Stimulated activated CD4-positive, alpha-beta T cell treated with anti-CD3 and anti-CD28 coated beads, TNF-alpha, amount 100 ng/mL, for 1 hour (primary cell): Measurements from ENCODE around the gene ZNRF1.

ENCODE experiments used
- DNase-seq, 3 donors: peaks; one replicate each; pipeline ENCODE4 v3.0.0-alpha.2; 2020; ENCODE audit warnings: low read depth in 3 of 3, low spot score in 1 of 3

The ZNRF1 gene

DNA sequence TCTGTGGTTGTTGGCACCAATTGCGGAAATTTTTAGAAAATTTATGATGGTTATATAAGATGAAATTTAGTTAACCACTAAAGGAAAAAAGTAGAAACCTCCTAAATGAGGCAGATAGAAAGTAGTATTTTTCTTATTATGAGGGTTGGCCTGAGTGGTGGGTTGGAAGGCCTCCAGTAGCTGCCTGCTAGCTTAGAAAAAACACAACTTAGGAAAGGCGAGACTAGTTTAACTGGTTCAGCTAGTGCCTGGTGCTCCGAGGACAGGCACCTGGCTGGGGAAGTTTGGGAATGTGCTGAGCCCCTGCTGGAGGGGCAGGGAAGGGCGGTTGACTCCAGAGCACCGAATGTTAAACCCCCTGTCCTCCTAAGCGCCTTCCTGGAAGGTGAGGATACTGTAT, 97.8 kb downstream of the ZNRF1 start:
- DNase-seq = no peak

DNA sequence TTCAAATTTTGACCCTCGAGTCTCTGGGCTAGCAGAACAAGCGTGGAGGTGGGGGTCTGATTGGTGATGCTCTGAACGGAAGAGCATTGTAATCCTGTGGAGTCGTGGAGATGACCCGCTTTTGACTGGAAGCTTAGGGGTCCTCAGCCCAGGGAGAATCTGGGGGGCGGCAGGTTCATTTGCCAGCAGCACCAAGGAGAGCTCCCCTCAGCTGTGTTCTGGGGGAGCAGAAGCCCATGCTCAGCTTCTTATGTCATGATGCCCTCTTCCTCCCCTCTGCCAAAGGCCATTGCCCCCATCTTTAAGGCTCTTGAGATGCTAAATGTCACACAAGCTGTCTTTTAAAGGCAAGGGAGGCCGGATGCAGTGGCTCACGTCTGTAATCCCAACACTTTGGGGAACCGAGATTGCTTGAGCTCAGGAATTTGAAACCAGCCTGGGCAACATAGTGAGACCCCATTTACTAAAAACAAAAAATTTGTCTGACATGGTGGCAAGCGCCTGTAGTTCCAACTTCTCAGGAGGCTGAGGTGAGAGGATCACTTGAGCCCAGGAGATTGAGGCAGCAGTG, 98.5 kb downstream of the ZNRF1 start:
- DNase-seq = no peak

DNA sequence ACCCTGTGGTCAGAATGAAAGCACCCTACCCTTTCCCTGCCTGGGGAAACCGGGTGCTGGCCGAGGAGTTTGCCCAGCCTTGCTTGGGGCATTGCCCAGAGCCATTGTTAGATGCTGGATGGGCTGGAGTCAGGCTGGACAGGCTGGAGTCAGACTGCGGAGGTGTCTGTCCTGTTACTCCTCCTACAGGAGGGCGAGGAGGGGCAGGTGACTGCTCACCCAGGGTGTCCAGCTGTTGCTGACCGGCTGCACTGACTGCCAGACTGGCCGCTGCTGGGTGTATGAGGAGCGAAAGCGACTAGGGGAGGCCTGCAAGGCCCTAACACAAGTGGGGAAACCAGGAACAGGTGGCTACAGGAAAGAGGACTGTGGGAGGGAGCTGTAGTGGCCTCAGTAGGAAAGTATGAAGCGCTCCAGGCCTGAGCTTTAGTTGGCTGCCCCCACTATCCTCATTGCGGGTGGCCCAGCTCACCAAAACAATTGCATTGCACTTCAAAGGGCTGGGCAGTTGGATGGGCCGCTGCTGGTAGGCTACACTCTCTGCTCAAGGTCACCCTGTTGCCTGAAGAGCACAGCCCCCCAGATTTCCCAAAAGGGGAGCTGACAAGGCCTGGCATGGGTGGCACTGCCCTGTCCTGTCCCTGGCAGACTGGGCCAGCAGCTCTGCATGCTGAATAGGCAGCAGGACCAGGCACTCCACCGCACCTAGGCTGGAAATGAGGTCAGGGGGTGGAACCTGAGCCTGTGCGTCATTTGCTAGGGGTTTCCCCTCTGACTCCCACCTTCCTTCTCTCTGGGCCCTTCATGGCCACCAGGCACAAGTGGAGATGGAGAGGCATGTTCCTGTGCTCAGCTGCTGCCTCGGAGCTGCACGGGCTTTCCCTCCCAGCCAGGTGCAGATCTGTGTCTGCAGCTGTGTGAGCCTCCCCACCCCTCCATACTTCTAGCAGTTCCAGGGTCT, 99.4 kb downstream of the ZNRF1 start:
- peak; percentile 37 to 49 (median 44) for DNase-seq

DNA sequence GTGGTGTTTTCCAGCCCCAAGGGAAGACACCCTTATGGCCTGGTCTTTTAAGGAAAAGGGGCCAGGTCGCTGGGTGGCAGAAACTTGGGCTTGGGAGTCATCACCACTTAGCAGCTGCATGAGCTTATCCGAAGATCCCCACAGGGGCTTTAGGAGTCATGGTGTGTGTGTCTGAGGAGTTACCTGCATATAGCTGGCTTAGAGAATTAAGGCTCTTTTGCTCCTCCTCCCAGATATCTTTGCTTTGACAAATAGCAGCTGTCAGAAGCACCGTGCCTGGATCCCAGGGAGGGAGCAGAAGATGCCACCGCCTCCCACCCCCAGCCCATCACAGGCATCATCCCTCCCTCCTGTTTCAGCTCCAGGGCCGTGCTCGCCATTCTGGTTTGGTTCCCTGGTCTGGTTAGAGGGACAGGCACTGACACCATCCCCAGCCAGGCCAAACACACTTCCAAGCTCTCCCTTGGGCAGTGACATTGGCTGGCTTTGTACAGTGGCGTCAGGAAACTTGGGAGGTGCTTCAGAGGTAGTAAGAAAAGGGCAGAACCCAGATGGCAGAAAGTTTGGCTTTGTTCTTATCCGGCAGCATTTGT, 100.3 kb downstream of the ZNRF1 start:
- no peak for DNase-seq

DNA sequence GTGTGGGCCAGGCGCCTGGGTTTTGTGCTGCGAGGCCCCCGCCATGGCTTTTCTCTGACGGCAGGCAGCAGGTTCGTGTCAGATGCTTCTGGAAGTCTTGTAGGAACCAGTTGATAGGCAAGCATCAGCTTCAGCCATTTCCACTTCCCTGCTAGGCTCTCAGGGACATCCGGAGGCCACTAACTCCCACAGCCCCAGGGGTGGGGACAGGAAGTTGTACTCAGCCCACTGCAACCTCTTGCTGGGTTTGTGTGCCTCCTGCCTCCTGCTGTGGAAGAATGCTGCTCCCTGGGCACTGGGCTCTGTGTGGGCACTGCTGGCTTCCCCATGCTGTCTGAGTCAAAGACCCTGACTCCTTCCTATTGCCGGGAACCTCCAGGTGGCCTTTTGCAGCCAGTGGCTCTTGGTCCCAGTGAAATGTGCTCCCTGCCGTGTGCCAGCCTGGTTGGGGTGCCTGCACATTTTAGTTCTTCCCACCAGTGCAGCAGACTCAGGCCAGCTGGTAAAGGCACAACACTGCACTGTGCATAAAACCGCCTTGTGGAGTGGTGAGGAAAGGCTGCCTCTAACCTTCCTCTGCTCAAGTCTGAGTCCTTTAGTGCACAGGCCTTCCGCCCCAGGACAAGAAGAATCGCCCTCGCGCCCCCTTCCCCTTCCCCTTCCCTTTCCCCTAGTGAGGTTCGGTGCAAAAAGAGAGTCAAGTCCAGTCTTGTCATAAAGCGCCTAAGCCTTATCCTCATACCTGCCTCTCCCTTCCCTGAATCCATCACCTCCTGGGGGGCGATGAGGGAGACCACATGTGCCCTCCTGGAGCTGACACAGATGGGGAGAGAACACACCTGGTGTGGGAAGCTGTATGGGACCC, 101.1 kb downstream of the ZNRF1 start:
- DNase-seq = no peak

GRCh38 chr16:75100603-75100990, 101.8 kb downstream of the ZNRF1 start:
- no peak for DNase-seq

DNA sequence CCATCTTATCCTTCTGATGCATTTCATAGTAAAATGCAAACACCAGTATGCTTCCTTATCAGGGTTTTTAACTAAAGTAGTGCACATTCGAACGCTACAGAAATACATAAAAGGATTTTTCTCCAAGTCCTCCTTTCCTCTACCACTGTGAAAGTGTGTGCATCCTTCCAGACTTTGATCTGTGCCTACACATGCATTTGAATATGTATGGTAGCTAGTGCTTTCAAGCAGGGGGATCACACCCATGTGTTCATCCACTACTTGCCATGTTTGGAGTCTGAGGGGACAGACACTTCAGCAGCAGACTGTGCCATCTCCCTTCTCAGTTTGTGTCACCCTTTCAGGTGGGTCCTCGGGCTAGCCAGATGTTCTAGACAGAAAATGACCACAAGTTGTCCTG, 102.8 kb downstream of the ZNRF1 start:
- DNase-seq = no peak

DNA sequence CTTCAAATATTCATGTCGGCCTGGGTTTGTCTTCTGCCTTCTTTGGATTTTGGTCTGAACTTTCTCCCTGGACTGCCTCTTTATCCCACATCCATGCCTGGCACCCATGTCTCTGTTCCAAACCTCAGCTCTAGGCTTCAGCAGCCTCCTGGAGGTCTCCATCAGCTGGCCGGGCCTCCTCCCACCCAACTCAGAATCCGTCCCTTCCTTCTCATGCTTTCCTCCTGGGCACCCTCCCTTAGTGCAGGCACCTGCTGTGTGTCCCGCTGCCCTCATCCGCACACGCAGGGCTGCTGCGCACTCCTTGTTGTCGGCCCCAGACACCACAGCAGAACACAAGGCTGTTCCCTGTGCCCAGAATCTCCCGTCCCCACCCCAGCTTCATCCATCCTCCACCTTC, 103.8 kb downstream of the ZNRF1 start:
- DNase-seq = no peak

DNA sequence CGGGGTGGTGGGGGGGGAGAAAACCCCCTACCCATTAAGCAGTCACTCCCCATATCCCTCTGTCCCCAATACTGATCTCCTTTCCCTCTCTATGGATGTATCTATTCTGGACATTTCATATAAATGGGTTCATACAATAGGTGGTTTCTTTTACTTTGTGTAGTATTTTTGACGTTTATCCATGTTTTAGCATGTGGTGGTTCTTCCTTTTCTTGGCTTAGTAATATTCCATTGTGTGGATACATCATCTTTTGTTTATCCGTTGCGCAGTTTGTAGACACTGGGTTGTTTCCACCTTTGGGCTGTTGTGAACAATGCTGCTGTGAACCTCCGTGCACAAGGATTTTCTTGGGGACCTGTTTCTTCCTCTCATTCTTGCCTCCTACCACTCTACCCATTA, 105.2 kb downstream of the ZNRF1 start:
- no peak for DNase-seq

DNA sequence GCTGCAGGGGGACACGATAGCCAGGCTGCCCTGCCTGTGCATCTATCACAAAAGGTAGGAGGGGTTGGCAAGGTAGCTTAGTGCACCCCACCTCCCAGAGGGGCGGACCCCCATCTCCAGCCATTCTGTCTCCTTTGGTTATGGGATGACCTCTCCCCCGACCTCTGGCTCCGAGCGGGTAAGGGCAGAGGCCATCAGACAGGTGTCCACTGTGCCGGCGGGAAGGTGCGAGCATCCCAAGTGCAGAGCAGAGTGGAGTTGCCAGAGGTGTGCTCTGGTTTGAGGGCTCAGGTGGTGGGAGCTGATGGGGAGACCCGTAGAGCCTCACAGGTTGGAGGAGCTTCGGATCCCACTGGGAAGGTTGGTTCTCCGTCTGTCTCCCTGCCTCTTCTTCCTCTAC, 106.0 kb downstream of the ZNRF1 start:
- no peak for DNase-seq

GRCh38 chr16:75105306-75106061, 106.7 kb downstream of the ZNRF1 start:
- DNase-seq = no peak

- no peak for DNase-seq
Measured at GRCh38 chr16:75106351-75107274, 107.8 kb downstream of the ZNRF1 start.

DNA sequence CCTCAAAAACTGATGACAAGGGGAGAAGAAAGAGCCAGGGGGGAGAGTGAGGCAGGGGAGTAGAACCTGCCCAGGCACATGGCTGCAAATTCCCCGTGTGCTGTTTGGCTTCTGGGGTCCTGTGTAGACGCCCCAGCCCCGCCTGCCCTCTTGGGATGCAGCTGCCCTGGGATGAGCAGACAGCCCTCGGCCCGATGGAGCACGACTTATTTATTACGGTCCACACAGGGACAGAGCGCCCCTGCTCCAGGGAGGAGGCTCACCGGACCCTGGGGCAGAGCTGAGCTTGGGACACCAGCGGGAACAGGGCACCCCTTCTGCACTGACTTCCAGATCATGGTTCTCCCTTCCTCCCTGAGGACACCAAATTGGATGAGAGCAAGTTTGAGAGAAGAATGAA, 108.7 kb downstream of the ZNRF1 start:
- no peak for DNase-seq

DNA sequence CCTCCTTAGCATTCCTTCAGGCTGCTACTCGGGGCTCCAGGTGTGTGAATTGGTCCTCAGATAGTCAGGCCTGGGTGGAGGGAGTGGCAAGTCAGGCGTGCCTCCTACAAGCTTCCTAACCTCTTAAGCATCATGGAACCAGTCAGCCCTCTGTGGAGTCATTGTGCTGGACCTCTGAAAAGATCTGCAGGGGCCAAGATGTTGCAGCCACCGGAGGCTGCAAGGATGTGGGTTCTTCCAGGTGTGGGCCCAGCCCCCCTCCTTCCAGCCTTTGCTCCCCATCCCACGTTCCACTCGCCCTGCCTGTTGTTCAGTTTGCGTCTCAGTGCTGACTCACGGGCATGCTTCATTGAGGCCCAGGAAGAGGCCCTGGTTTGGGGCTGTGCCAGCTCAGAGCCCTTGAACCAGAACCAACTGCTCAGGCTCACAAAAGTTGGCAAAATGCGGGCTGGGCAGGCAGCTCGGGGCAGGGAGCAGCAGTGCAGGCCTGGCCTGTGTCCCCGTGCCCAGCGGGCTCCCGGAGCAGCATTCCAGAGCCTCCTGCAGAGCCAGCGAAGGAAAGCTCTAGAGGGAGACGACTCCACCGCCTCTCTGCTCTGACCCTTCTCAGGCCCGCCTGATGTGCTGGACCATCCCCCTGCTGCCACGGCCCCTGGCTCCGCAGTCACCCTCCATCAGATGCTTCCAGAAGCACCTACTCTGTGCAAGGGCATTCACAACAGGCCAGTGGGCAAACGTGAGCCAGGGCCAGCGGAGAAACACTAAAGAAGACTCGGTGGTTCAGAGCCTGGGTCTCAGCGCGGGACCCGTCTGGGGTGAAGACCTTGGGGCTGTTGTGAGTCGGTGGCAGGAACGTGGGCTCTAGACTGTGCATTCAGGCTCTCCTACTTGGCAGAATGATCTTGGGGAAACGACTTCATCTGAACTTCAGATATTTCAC, 110.2 kb downstream of the ZNRF1 start:
- peak; percentile 52 to 64 (median 58) for DNase-seq

DNA sequence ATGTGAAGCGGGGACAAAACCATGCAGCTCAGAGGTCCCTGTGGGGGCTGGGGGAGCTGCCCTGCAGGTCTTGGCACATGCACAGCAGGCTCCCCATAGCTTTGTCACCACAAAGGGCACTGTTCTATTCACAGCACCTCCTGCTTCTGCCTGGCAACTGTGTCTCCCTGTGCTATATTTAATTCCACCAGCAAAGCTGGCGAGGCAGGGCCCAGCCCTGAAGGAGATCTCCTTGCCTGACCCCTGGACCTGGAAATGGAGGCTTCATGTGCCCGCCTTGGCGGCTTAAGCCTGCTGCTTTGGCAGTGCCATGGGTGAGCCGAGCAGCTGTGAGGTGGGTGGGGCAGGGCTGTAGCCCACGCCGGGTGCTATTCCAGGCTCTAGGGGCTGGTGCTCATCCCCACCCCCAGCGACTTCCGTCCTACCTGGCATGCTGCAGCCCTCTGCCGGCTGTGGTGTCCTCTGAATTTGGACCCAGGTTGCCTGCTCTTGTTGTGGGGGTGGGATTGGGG, 111.0 kb downstream of the ZNRF1 start:
- no peak for DNase-seq

DNA sequence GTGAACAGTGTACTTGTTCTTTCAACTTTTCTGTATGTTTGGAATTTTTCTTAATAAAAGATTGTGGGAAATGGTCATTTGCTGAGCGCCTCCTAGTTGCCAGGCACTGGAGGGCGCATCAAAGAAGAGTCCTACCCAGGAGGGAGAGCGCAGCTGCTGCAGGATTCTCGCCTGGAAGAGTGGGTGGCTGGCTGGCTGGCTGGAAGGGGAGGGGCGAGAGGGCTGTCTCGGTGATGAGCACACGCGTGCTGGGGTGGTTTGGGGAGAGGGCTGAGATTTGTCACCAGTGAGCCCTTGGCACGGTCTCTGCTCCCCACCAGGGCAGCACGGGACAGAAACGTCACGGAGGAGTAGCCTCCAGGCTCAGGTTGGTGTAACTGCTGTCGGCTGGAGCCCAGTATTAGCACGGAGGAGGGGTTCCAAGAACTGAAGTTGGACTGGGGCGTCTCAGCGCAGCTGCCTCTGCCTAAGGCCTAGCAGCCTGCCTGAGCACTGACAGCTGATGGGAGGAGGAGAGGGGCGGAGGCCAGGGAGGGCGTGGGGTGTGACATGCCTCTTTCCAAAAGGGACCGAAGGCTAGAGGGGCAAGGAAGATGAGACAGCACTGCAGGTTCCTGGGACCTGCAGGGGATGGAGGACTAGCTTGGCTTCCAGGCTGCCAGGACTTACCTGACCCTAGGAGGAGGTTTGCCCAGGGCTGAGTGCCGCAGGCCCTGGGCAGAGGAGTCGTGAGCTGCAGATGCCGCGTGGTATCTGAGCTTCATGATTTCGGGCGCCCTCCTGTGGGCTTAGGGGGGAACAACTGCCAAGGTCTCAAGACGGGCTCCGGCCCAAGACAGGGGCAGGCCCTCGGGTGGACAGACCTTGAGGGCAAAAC, 112.1 kb downstream of the ZNRF1 start:
- DNase-seq = peak; percentile 55 to 72 (median 66)

DNA sequence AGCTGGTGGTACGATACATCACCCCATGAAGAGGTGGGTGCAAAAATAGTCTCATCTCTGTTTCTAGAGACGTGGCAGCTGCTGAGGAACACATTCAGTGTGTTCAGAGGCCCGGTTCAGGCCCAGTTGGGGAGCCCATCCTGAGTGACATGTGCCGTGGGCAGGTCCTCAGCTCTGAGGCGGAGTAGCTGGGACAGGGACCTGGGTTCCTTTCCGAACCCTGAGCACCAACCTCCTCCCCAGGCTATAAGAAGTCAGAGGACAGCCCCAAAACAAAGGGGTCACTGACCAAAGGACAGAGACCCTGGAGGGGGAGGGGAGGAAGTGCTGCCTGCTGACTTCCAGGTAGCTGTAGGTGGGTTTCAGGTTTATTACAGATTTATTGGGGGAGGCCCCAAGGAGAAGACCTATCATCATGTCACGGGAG, 112.7 kb downstream of the ZNRF1 start:
- no peak for DNase-seq
